Brain pericyte (primary cell): ENCODE measurements around the gene PRAC1.

Source experiments
- DNase-seq: peaks from one replicate; pipeline ENCODE4 v3.0.0-alpha.2; 2012; ENCODE audit warnings: low read depth, low spot score

The PRAC1 gene

DNA sequence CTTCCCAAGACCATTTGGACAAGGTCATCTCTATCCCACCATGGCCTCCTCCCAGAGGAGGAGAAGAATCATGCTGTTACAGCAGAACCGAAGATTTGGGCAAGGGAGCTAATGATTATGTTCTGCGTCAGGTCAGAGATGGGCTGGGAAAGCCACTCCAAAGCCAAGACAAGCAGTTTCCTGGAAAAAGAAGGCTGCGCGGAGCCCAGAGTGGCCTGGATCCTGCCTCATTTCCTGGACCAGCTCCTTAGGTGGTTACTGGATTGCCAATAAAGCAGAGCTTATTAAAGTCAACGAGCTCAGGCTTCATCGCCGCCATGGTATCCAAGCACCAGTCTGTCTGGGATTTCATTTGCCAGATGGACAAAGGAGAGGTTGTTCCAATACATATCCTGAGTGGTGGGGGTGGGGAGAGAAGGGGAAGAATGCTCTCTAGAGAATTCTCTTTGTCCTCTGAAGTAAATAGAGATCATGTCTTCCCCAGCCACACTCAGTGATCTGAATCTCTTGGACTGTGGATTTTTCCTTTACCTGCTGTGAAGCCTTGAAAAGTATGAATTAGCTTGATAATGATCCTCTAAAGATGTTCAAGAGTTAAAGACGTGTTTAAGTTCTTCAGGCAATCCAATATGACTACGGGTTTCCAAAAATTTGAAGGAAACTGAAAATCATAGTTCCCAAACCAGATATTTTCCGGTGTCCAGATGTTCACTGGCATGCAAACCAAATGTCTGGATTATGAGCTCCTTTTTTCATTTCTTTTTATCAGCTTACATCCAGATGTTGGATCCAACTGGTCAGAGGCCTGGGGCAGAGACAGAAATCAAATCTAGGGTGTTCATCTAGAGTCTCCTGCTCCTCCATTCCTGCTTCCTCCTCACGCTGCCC lies 17.7 kb downstream of the PRAC1 start:
- DNase-seq, result no peak

DNA sequence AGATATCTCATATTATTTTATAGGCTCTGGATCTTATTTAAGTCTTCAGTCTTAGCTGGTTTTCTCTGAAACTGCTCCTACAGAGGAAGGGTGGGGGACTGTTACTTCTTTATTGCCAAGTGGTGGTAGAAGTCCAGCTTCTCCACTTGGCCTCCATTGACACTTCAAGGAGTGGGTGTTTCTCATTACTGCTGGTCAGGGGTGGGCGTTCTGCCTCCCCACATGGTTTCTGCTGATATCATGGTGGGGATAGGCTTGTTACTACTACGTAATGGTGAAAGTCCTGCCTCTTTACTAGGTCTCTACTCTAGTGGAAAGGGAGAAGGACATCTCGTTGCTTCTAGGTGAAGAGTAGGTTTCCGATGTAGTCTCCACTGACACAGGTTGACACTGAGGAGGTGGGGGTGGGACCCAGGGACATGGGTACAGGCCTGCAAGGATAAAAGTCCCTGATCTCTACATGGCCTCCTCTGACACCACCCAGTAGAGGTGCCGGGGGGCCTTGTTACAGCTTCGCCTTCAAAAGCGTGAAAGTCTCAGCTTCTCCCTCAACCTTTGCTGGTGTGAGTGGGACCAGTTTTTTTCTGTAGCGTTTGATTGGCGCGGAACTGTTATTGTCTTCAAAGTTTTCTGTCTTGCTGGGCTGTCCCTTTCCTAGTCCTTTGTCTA lies 20.3 kb downstream of the PRAC1 start:
- DNase-seq, result no peak

DNA sequence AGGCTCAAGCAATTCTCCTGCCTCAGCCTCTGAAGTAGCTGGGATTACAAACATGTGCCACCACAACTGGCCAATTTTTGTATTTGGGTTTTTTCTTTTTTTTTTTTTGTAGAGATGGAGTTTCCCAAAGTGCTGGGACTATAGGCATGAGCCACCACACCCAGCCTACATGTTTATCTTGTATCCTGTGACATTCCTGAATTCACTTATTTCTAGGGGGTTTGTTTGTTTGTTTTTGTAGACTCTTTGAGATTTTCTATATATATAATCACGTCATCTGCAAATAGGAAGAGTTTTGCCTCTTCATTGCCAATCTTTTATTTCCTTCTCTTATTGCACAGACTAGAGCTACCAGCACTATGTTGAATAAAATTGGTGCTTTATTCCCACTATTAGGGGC lies 29.1 kb downstream of the PRAC1 start:
- no peak for DNase-seq

DNA sequence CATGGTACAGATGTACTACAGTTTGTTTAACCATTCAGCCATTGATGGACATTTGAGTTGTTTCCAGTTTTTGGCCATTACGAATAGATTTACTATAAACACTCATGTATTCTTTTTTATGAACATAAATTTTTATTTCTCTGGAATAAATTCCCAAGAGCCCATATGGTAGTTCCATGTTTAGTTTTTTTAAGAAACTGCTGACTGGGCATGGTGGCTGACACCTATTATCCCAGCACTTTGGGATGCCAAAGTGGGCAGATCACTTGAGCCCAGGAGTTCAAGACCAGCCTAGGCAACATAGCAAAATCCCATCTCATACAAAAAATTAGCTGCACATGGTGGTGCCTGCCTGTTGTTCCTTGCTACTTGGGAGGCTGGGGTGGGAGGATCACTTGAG lies 30.3 kb downstream of the PRAC1 start:
- no peak for DNase-seq

DNA sequence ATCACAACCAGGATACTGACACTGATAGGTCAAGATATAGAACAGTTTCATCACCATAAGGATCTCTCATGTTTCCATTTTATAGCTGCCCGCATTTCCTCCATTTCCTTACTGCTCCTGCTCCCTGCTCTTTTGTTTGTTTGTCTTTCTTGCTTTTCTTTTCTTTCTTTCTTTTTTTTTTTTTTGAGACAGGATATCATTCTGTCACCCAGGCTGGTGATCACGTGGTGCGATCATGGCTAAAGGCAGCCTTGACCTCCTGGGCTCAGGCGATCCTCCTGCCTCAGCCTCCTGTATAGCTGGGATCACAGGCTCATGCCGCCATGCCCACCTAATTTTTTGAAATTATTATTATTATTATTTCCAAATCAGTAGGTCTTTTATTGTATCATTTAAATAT lies 31.7 kb downstream of the PRAC1 start:
- DNase-seq, result no peak

DNA sequence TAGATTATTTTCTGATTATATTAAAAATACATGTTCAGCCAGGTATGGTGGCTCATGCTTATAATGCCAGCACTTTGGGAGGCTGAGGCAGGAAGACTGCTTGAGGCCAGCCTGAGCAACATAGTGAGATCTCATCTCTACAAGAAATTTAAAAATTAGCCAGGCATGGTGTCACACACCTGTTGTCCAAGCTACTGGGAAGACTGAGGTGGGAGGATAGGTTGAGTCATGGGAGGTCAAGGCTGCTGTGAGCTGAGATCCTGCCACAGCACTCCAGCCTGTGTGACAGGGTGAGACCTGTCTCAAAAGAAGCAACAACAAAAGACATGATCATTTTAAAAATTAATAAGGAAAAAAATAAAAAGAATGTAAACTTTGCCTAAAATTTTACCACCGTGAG lies 40.7 kb downstream of the PRAC1 start:
- no peak for DNase-seq

DNA sequence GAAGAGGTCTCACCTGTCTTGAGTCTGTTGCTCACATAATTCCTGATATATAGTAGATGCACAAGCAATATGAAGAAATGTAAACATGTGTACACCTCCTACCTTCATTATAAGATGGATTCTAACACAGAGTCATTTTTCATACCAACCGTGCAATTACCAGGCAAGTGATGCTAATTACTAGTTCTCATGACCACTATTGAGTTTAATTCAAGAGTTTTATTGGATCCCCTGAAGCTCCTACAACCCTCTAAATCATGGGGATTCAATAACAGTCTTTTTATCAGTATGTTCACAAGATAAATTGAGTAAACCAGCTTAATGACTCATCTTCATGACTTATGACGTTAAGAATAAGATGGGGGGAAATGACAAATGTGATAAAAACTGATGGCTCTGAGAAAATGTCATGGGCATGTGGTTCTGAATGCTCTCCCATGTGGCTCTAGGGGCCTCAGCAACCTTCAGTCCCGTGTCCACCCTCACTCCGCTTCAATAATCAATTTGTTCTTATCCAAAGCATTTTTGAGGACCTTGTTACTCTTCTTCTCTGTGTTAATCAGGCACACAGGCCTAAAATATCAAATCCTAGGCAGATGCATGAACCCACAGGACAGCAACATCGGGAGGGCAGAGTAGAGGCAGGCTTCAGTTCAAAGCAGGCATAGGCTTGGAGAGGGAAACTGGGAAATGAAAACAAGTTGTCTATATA lies 42.8 kb downstream of the PRAC1 start:
- DNase-seq, result no peak

GRCh38 chr17:48678141-48678971 lies 44.0 kb downstream of the PRAC1 start:
- no peak for DNase-seq

- DNase-seq, result no peak
Observed at GRCh38 chr17:48676963-48677558, 45.3 kb downstream of the PRAC1 start.

DNA sequence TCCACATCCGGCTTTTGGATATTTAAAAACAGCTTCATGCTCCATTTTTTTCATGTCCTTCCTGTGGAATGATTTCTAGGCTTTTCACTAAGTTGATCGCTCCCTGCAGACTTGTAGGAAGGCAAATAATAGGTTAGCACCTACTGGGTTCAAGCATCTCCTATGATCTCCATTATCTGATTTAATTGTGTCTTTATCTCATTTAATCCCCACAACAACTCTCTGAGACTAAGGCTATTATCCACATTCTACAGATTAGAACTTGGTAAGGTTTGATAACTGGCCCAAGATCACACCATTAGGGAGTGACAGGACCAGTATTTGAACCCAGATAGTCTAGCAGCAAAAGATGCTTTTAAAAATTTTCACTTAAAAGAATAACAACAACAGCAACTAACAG lies 50.0 kb downstream of the PRAC1 start:
- DNase-seq, result no peak
